ENCODE measurements around the gene WNT3.
"Not testable (repeated sequence)": the region's sequence is repeated elsewhere in the genome, so short reads cannot be mapped to it uniquely, and the experiment has no call there.

Gene WNT3

GRCh38 chr17:46765453-46765852 lies 53.0 kb downstream of the WNT3 start:
- DNase-seq (ENCODE audit: low spot score), result no peak

GRCh38 chr17:46764709-46765401 lies 53.6 kb downstream of the WNT3 start:
- no peak for DNase-seq (ENCODE audit: low spot score)

- DNase-seq (ENCODE audit: low spot score), result no peak
Measured at GRCh38 chr17:46764000-46764708, 54.3 kb downstream of the WNT3 start.

GRCh38 chr17:46763416-46763815 lies 55.1 kb downstream of the WNT3 start:
- no peak for DNase-seq (ENCODE audit: low spot score)

- DNase-seq (ENCODE audit: low spot score), result no peak
Measured at GRCh38 chr17:46759141-46759540, 59.4 kb downstream of the WNT3 start.

- DNase-seq (ENCODE audit: low spot score), result no peak
Measured at GRCh38 chr17:46758614-46759013, 59.9 kb downstream of the WNT3 start.

- not testable (repeated sequence) for DNase-seq (ENCODE audit: low spot score)
Measured at GRCh38 chr17:46757588-46757987, 60.9 kb downstream of the WNT3 start.

GRCh38 chr17:46756861-46757260 lies 61.6 kb downstream of the WNT3 start:
- DNase-seq (ENCODE audit: low spot score), result no peak

- no peak for DNase-seq (ENCODE audit: low spot score)
Measured at GRCh38 chr17:46756081-46756735, 62.3 kb downstream of the WNT3 start.

- no peak for DNase-seq (ENCODE audit: low spot score)
Measured at GRCh38 chr17:46753776-46754175, 64.7 kb downstream of the WNT3 start.

- no peak for DNase-seq (ENCODE audit: low spot score)
Measured at GRCh38 chr17:46751425-46751824, 67.1 kb downstream of the WNT3 start.

GRCh38 chr17:46745376-46745775 lies 73.1 kb downstream of the WNT3 start:
- no peak for DNase-seq (ENCODE audit: low spot score)

- DNase-seq (ENCODE audit: low spot score), result no peak
Measured at GRCh38 chr17:46744441-46744840, 74.1 kb downstream of the WNT3 start.

- DNase-seq (ENCODE audit: low spot score), result peak; percentile 79
Measured at GRCh38 chr17:46742565-46743270, 75.8 kb downstream of the WNT3 start.

GRCh38 chr17:46741122-46741730 lies 77.3 kb downstream of the WNT3 start:
- no peak for DNase-seq (ENCODE audit: low spot score)

GRCh38 chr17:46739982-46740381 lies 78.5 kb downstream of the WNT3 start:
- DNase-seq (ENCODE audit: low spot score), result no peak

GRCh38 chr17:46738544-46738943 lies 79.9 kb downstream of the WNT3 start:
- DNase-seq (ENCODE audit: low spot score), result no peak

- no peak for DNase-seq (ENCODE audit: low spot score)
Measured at GRCh38 chr17:46737326-46737725, 81.2 kb downstream of the WNT3 start.

GRCh38 chr17:46736100-46736499 lies 82.4 kb downstream of the WNT3 start:
- no peak for DNase-seq (ENCODE audit: low spot score)

GRCh38 chr17:46733837-46734475 lies 84.5 kb downstream of the WNT3 start:
- DNase-seq (ENCODE audit: low spot score), result no peak

GRCh38 chr17:46732754-46733398 lies 85.6 kb downstream of the WNT3 start:
- no peak for DNase-seq (ENCODE audit: low spot score)

Data from LoVo (cell line).